Measurements from ENCODE around the gene NT5C3B.

- TF ChIP-seq CTCF (IDR thresholded peaks at IDR 0.05; ENCODE audit: low read length) (no peak), EZH2 (IDR thresholded peaks at IDR 0.05; ENCODE audit: borderline replicate concordance, low read length) (no peak)
These were observed 1.9 kb upstream of the NT5C3B start, which contains the start of gene KLHL10 for GRCh38 chr17:41837761-41838538.

Measured in OCI-LY1 (cell line).